Suprapubic skin (tissue), 4 donors: ENCODE measurements around the gene DSCAML1. TPM values are rescaled to one million over a fixed set of nuclear protein-coding genes. Genes with fewer than 3 reads are reported as not detected.
"Not testable (repeated sequence)": the region's sequence is repeated elsewhere in the genome, so short reads cannot be mapped to it uniquely, and the experiment has no call there.

Source experiments
- DNase-seq, 2 donors: peaks; one replicate each; pipeline ENCODE4 v3.0.0-alpha.2; 2019; ENCODE audit warnings: low spot score in 2 of 2
- H3K27ac ChIP-seq: fragments of 200-600 bp; sonication (generic); one replicate; pipeline ENCODE4 v1.5.1; 2019
- H3K27me3 ChIP-seq: fragments of 200-600 bp; sonication (generic); one replicate; pipeline ENCODE4 v1.5.1; 2019
- H3K36me3 ChIP-seq: fragments of 200-600 bp; sonication (generic); one replicate; pipeline ENCODE4 v1.5.1; 2019
- H3K4me1 ChIP-seq: fragments of 200-600 bp; sonication (generic); one replicate; pipeline ENCODE4 v1.5.1; 2019
- H3K4me3 ChIP-seq: fragments of 200-600 bp; sonication (generic); one replicate; pipeline ENCODE4 v1.5.1; 2019; ENCODE audit warnings: mild to moderate bottlenecking
- H3K9me3 ChIP-seq: fragments of 200-600 bp; sonication (generic); one replicate; pipeline ENCODE4 v1.5.1; 2019
- CTCF ChIP-seq, 2 donors: fragments of 200-600 bp in 1 of 2; fragments of 450-650 bp in 1 of 2; sonication (generic) in 1 of 2; IDR thresholded peaks; one replicate each; pipeline ENCODE4 v1.5.1; 2016 to 2019; ENCODE audit warnings: antibody characterized with exemption in 2 of 2, mild to moderate bottlenecking in 1 of 2, moderate library complexity in 1 of 2
- EP300 ChIP-seq: sonication (generic); formaldehyde crosslinking; IDR thresholded peaks from one replicate; pipeline ENCODE4 v1.6.1; 2017; ENCODE audit warnings: antibody characterized with exemption
- POLR2A ChIP-seq, 2 donors: fragments of 450-650 bp; IDR thresholded peaks; one replicate each; pipeline ENCODE4 v1.6.1; 2017; ENCODE audit warnings: antibody characterized with exemption in 2 of 2, mild to moderate bottlenecking in 2 of 2, moderate library complexity in 2 of 2
- POLR2AphosphoS5 ChIP-seq, 3 donors: sonication (generic); formaldehyde crosslinking; IDR thresholded peaks; one replicate each; pipeline ENCODE4 v1.6.1; 2017; ENCODE audit warnings: antibody characterized with exemption in 3 of 3
- WGBS: methylation state at CpG from one replicate; pipeline ENCODE4 v1.1.5; 2018; 5-methylcytosine and 5-hydroxymethylcytosine counted together
- total RNA-seq, 4 donors: library from RNA; depleted of rRNA; stranded (reverse); fragments of >200 nt; gene quantifications; one replicate each; pipeline ENCODE4 v1.1.0, GENCODE V29; 2016

DSCAML1 gene
- total RNA-seq, 4 donors from 2014 or later = 0.11 to 0.24 (median 0.21) TPM; not detected in 1

GRCh38 chr11:117457031-117457785 lies 339.8 kb downstream of the DSCAML1 start:
- TF ChIP-seq POLR2A (IDR thresholded peaks at IDR 0.05) (no peak), EP300 (no peak), CTCF (IDR thresholded peaks at IDR 0.05) (no peak), POLR2AphosphoS5 (IDR thresholded peaks at IDR 0.05) (no peak)
- H3K27ac ChIP-seq = no peak overlapping the region
- DNase-seq = no peak
- no peaks in the 10 kb centered on the region for H3K27me3 ChIP-seq
- 79% methylated on average over 10 of the region's 15 CpGs for WGBS
- H3K36me3 ChIP-seq = no peaks in the 10 kb centered on the region
- no peak overlapping the region for H3K4me3 ChIP-seq
- H3K9me3 ChIP-seq = peaks cover 7% of the 10 kb centered on the region
- H3K4me1 ChIP-seq = no peaks in the 10 kb centered on the region

DNA sequence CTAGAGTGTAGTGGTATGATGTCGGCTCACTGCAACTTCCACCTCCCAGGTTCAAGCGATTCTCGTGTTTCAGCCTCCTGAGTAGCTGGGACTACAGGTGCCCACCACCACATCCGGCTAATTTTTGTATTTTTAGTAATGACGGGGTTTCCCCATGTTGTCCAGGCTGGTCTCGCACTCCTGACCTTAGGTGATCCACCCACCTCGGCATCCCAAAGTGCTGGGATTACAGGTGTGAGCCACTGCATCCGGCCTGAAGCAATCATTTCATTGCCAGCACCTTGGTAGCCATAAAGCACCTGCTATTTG lies 340.3 kb downstream of the DSCAML1 start:
- H3K27ac ChIP-seq, H3K4me1 ChIP-seq, H3K27me3 ChIP-seq, H3K36me3 ChIP-seq, H3K9me3 ChIP-seq, H3K4me3 ChIP-seq, DNase-seq: not testable (repeated sequence)
- 89% methylated on average over 8 of the region's 8 CpGs for WGBS

DNA sequence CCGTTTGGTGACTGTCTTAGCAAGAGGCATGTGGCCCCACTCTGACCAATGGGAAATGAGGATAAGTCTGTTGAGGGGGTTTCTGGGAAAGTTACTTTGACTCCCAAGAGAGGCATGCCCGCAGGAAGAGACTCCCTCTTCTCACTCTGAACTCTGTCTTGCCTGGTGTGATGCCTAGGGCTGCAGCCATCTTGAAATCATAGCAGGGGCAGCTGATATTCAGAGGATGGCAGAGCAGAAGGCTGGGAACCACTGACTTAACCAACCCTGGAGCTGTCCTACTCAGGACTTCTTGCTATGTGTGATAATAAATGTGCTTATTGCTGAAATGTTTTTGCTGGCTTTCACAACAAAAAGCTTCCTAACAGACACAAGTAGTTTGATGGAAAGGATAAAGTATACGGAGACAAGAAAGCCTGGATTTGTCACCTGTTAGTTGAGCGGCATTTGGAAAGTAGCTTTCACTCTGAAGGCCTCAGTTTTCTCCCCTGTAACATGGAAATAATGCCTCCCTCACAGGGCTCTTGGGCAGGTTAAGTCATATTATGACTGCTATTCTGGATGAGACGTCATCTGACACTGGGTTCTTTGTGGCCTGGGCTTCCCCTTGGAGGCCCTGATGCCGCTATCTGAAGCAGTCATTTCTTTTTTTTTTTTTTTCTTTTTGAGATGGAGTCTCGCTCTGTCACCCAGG lies 340.8 kb downstream of the DSCAML1 start:
- H3K9me3 ChIP-seq = peaks cover 7% of the 10 kb centered on the region
- H3K4me1 ChIP-seq = no peaks in the 10 kb centered on the region
- H3K27ac ChIP-seq = no peak overlapping the region
- WGBS = 76% methylated on average over 7 of the region's 7 CpGs
- DNase-seq = no peak
- H3K36me3 ChIP-seq = no peaks in the 10 kb centered on the region
- H3K27me3 ChIP-seq = no peaks in the 10 kb centered on the region
- no peak for TF ChIP-seq EP300
- no peak for TF ChIP-seq CTCF (IDR thresholded peaks at IDR 0.05)
- TF ChIP-seq POLR2A (IDR thresholded peaks at IDR 0.05) = no peak
- no peak for TF ChIP-seq POLR2AphosphoS5 (IDR thresholded peaks at IDR 0.05)
- H3K4me3 ChIP-seq = no peak overlapping the region

- DNase-seq = no peak
These were observed 342.5 kb downstream of the DSCAML1 start for GRCh38 chr11:117454564-117454917.

GRCh38 chr11:117453886-117454563 lies 343.0 kb downstream of the DSCAML1 start:
- Histone ChIP-seq H3K27ac (no peak overlapping the region), H3K4me1 (no peaks in the 10 kb centered on the region), H3K36me3 (no peaks in the 10 kb centered on the region), H3K27me3 (no peaks in the 10 kb centered on the region), H3K9me3 (peaks cover 7% of the 10 kb centered on the region), H3K4me3 (no peak overlapping the region)
- no peak for DNase-seq
- WGBS = 96% methylated on average over 6 of the region's 6 CpGs
- TF ChIP-seq POLR2AphosphoS5 (IDR thresholded peaks at IDR 0.05) (no peak), POLR2A (IDR thresholded peaks at IDR 0.05) (no peak), EP300 (no peak), CTCF (IDR thresholded peaks at IDR 0.05) (no peak)

More at GRCh38 chr11:117454564-117454917, 342.5 kb downstream of the DSCAML1 start:
- H3K27me3 ChIP-seq = no peaks in the 10 kb centered on the region
- WGBS = 63% methylated on average over 1 of the region's 1 CpG
- no peak overlapping the region for H3K27ac ChIP-seq
- no peaks in the 10 kb centered on the region for H3K36me3 ChIP-seq
- H3K4me1 ChIP-seq = no peaks in the 10 kb centered on the region
- TF ChIP-seq POLR2AphosphoS5 (IDR thresholded peaks at IDR 0.05) = no peak
- no peak for TF ChIP-seq POLR2A (IDR thresholded peaks at IDR 0.05)
- TF ChIP-seq EP300 = no peak
- TF ChIP-seq CTCF (IDR thresholded peaks at IDR 0.05) = no peak
- H3K9me3 ChIP-seq = peaks cover 7% of the 10 kb centered on the region
- H3K4me3 ChIP-seq = no peak overlapping the region
